GM18498 (cell line): Measurements from ENCODE around the gene THAP4.

Experiments used
- ATAC-seq: cut with Tn5 transposase; IDR thresholded peaks from one replicate; pipeline ENCODE4 v1.9.1; 2021; ENCODE audit warnings: mild to moderate bottlenecking, moderate library complexity; ENCODE audit not compliant: unreplicated experiment

THAP4 gene

GRCh38 chr2:241615041-241615440, 21.9 kb downstream of the THAP4 start:
- ATAC-seq, result no peak

DNA sequence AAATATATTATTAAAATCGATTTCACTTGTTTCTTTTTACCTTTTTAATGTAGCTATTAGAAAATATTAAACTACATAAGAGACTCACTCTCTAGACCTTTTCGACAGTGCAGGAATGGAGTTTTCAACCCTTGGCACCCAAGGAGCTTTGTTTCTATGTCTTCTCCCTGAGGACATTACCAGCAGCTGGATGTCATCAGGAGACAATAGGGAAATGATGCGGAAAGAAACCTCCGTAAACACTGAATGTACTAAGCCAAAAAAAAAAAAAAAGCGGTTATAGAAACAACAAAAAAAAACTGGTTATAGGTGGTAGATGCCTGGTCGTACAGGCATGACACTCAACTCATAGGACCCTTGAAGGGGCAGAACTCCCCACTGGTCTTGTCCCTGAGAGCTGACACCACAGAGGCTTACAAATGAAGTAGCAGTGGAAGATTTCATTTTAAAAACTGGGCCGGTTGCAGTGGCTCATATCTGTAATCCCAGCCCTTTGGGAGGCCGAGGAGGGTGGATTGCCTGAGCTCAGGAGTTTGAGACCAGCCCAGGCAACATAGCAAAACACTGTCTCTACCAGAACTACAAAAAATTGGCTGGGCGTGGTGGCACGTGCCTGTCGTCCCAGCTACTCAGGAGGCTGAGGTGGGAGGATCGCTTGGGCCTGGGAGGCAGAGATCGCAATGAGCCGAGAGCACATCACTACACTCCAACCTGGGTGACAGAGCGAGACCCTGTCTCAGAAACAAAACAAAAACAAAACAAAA, 23.8 kb downstream of the THAP4 start:
- ATAC-seq, result no peak

GRCh38 chr2:241612156-241613016, 24.6 kb downstream of the THAP4 start:
- no peak for ATAC-seq

GRCh38 chr2:241611062-241611461, 25.9 kb downstream of the THAP4 start:
- ATAC-seq, result no peak

DNA sequence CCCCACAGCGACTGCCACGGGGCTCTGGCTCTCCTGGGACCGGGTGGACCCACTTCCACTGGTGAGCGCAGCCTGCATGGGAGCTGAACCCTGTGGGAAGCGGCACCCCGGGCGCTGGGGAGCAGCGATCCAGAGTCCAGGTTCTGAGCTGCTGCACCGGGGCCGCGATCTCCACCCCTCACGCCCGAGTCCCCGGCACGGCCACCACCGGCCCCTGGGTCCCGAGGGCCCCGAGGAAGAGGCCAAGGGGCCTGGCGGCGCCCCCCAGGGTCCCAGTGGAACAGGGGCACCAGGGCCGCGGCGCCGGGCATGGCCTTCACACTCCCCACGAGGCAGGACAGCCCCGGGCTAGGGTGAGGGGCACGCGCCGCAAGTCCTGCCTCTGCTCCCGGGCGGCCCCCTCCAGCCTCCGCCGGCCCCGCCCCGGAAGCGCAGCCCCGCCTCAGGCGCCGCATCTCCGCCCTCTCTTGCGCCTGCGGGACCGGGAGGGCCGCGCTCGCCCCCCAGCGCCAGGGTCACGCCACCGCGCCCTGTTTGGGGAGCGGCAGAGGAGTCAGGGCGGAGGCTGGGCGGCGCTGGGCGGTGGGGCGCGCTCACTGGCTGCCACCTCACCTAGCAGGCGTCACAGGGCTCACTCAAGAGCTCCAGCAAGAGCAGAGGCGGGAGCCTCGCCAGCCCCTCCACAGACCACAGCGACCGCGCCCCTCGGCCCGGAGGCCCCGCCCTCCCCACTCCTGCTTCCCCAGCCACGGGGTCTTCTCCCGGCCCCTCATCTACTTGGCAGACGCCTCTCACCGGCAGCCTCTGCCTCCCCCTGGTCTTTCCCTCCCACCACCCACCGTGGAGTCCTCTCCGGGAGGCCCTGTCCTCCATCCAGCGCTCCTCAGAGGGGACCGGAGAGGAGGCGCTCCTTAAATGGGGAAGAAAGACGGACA, 26.8 kb downstream of the THAP4 start:
- peak; percentile 95 for ATAC-seq

DNA sequence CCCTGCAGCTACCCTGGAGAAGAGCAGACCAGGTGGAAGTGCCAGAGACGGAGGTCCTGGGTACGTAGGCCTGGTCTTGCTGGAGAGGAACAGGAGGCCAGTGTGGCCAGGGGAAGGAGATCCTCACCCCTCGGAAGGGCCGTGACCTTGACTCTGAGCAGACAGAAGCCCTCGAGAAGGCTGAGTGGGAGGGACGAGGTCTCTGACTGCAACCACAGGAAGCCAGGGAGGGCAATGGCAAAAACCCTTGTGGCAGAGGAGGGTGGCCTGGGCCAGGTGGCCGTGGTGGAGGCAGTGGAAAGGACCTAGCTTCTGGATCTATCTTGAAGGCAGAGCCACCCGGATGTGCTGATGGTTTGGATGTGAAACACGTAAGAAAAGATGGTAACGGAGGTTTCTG, 28.1 kb downstream of the THAP4 start:
- no peak for ATAC-seq

DNA sequence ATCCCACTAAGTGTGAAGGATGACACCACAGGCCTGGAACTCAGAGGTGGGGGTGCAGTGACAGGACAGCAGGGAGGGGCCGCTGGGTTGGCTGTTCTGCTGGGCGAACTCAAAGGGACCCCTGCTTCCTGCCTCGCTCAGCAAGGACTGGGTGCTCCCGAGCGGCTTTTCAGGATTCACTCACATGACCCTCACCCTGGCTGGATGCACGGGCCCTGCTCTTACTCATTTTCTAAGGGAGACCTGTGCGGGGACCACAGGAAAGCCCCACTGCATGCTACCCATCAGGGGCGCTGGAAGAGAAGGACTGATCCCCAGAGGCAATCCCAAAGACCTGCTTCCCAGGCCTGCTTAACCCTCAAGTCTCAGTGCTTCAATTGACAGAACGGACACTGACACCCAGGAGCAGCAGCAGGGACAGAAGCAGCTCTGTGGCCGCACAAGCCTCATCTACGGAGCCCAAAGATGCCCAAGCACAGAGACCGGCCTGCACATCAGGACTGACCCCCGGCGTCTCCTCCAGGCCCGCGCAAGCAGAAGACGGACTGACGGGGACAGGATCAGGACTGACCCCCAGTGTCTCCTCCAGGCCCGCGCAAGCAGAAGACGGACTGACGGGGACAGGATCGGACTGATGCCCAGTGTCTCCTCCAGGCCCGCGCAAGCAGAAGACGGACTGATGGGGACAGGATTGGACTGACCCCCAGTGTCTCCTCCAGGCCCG, 29.6 kb downstream of the THAP4 start:
- ATAC-seq, result no peak

GRCh38 chr2:241606186-241606585, 30.8 kb downstream of the THAP4 start:
- ATAC-seq, result no peak

- ATAC-seq, result no peak
Observed at GRCh38 chr2:241603686-241604085, 33.3 kb downstream of the THAP4 start.

GRCh38 chr2:241602720-241603119, 34.2 kb downstream of the THAP4 start:
- no peak for ATAC-seq

DNA sequence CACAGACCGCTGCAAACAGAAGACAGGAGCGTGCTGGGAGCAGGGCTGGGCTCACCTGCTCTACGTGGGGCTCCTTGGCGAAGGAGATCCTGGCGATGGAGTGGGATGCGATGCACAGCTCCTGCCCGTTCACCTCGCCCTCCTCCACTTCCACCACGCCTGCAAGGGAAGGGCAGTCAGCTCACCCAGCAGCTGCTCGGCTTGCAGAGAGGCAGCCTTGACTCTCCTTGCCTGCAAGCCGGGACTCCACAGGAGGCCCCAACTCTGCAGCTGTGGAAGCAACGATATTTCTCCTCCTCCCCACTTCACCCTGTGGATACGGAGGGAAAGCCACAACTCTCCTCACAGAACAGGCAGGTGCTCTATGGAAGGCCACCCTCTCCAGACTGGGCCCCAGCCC, 35.1 kb downstream of the THAP4 start:
- ATAC-seq, result no peak

- ATAC-seq, result no peak
Observed at GRCh38 chr2:241599615-241600014, 37.3 kb downstream of the THAP4 start.

DNA sequence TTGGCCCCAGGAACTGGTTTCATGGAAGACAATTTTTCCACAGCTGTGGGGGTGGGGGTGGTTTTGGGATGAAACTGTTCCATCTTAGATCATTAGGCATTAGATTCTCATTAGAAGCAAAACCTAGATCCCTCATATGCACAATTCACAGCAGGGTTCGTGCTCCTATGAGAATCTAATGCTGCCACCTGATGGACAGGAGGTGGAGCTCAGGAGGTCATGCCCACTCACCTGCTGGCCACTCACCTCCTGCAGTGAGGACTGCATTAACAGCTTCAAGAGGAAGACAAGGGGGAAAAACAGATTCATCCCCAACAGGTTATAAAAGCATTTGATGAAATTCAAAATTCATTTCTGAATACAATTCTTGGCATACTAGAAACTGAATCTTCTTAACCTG, 38.5 kb downstream of the THAP4 start:
- no peak for ATAC-seq

DNA sequence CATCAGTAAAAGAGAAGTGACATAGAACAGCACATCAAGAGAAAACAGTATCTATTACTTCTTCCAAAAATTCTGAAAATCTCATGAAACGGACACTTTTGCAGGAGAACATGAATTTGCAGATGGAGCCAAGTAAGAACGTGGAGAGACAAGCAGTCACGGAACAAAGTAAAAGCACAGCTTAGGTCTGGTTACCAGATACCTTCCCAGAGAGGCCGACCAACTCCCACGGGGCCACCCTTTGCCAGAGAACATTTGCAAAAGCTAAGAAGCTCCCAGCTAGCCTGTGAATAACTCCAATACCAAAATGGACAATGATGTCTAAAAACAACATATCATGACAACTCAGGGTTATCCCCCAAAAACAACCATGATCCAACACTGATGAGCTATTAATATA, 38.9 kb downstream of the THAP4 start:
- no peak for ATAC-seq

- ATAC-seq, result no peak
Observed at GRCh38 chr2:241597561-241597960, 39.4 kb downstream of the THAP4 start.

GRCh38 chr2:241595600-241596140, 41.3 kb downstream of the THAP4 start:
- no peak for ATAC-seq

GRCh38 chr2:241593271-241593670, 43.7 kb downstream of the THAP4 start:
- no peak for ATAC-seq

GRCh38 chr2:241592126-241592845, 44.7 kb downstream of the THAP4 start:
- ATAC-seq, result no peak
